ENCODE results near the gene C3orf62. TPM values are rescaled to one million over a fixed set of nuclear protein-coding genes. Genes with fewer than 3 reads are reported as not detected.

C3orf62 gene
- polyA plus RNA-seq, 1 donor (not counting 4 experiments of a cell fraction or from before 2014, with no cell fraction given), result 5.2 TPM

DNA sequence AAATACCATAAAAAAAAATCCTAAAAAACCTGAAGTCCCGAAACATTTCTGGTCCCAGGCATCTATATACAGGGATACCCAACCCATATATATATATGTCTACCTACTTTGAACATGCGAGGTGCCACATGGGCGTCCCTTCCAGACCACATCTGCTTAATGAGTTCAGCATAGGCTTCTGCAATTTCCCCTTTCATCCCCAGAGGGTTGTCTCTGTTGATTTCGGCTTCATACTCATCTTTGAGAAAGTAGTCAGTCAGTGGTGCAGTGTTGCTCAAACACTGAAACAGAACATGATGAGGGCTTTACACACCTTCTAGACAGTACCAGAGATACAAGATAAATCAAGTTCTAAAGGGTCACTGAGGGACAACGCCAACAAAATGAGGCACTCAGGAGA, 28.6 kb upstream of the C3orf62 start:
- DNase-seq (ENCODE audit: low read depth, low spot score) (no peak), FAIRE-seq (no peak)
- Histone ChIP-seq H3K4me2 (ENCODE audit: control insufficient read depth, extremely low read depth, insufficient read depth, low read depth, low read length) (no peak overlapping the region), H3K36me3 (ENCODE audit: control insufficient read depth in 2 of 2, extremely low read depth in 1 of 2, insufficient read depth in 2 of 2, low read length in 2 of 2) (peaks cover 26 to 43% of the 10 kb centered on the region in 2 experiments), H3K4me1 (ENCODE audit: control insufficient read depth, extremely low read depth, insufficient read depth, low read length) (no peaks in the 10 kb centered on the region), H4K20me1 (ENCODE audit: control insufficient read depth, extremely low read depth, insufficient read depth, low read length) (no peaks in the 10 kb centered on the region), H3K9ac (ENCODE audit: control insufficient read depth, extremely low read depth, insufficient read depth, low read length) (no peak overlapping the region), H3K27ac (ENCODE audit: control insufficient read depth, insufficient read depth, low read length) (no peak overlapping the region), H2AFZ (ENCODE audit: control insufficient read depth, low read length) (no peak overlapping the region), H3K9me3 (ENCODE audit: control insufficient read depth, low read depth, low read length) (no peaks in the 10 kb centered on the region), H3K27me3 (ENCODE audit: control insufficient read depth, extremely low read depth, insufficient read depth, low read length) (no peaks in the 10 kb centered on the region), H3K9me1 (ENCODE audit: control insufficient read depth, extremely low read depth, insufficient read depth, low read length) (no peaks in the 10 kb centered on the region), H3K4me3 (ENCODE audit: control insufficient read depth in 2 of 3, extremely low read depth in 1 of 3, insufficient read depth in 2 of 3, low read depth in 1 of 3, low read length in 3 of 3) (no peak overlapping the region), H3K79me2 (ENCODE audit: control insufficient read depth, insufficient read depth, low read length) (no peaks in the 10 kb centered on the region)
- dilution Hi-C loops (cut with MboI; ENCODE audit: extremely low pct_ligation_motif_present, low sequenced_read_pairs), result no loop called here
- TF ChIP-seq EZH2 (IDR thresholded peaks at IDR 0.05; ENCODE audit: low read length), result no peak
- TF ChIP-seq, protein P1, sequence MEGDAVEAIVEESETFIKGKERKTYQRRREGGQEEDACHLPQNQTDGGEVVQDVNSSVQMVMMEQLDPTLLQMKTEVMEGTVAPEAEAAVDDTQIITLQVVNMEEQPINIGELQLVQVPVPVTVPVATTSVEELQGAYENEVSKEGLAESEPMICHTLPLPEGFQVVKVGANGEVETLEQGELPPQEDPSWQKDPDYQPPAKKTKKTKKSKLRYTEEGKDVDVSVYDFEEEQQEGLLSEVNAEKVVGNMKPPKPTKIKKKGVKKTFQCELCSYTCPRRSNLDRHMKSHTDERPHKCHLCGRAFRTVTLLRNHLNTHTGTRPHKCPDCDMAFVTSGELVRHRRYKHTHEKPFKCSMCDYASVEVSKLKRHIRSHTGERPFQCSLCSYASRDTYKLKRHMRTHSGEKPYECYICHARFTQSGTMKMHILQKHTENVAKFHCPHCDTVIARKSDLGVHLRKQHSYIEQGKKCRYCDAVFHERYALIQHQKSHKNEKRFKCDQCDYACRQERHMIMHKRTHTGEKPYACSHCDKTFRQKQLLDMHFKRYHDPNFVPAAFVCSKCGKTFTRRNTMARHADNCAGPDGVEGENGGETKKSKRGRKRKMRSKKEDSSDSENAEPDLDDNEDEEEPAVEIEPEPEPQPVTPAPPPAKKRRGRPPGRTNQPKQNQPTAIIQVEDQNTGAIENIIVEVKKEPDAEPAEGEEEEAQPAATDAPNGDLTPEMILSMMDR (optimal IDR thresholded peaks at IDR 0.05 in 1 of 3, IDR thresholded peaks at IDR 0.05 in 1 of 3, conservative IDR thresholded peaks at IDR 0.05 in 1 of 3; ENCODE audit: extremely low read depth in 1 of 3, insufficient read depth in 2 of 3, low read length in 3 of 3), result no peak

DNA sequence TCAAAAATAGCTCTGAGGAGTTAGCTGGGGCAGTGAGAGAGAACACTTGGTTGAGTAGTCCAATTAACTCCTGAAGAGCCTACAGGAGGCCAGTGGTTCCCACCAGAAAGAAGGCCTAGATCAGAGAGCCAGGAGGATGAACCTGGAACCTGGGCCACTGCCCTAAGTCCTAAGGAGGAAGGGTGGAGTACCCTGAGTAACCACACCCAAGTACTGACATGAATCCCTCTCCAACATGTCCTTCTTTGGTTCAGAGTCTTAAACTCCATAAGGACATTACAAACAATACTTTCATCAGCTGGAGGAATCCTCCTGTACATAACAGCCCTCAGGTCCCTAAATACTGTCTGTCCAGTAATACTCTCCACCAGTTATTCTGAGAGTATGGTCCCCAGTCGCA, 25.6 kb upstream of the C3orf62 start:
- Histone ChIP-seq H2AFZ (ENCODE audit: control insufficient read depth, low read length) (no peak overlapping the region), H3K9me1 (ENCODE audit: control insufficient read depth, extremely low read depth, insufficient read depth, low read length) (no peaks in the 10 kb centered on the region), H3K27ac (ENCODE audit: control insufficient read depth, insufficient read depth, low read length) (no peak overlapping the region), H3K4me1 (ENCODE audit: control insufficient read depth, extremely low read depth, insufficient read depth, low read length) (peaks cover 5% of the 10 kb centered on the region), H3K79me2 (ENCODE audit: control insufficient read depth, insufficient read depth, low read length) (no peaks in the 10 kb centered on the region), H3K27me3 (ENCODE audit: control insufficient read depth, extremely low read depth, insufficient read depth, low read length) (no peaks in the 10 kb centered on the region), H3K36me3 (ENCODE audit: control insufficient read depth in 2 of 2, extremely low read depth in 1 of 2, insufficient read depth in 2 of 2, low read length in 2 of 2) (peaks cover 38 to 49% of the 10 kb centered on the region in 2 experiments), H3K4me2 (ENCODE audit: control insufficient read depth, extremely low read depth, insufficient read depth, low read depth, low read length) (no peak overlapping the region), H3K9ac (ENCODE audit: control insufficient read depth, extremely low read depth, insufficient read depth, low read length) (no peak overlapping the region), H3K4me3 (ENCODE audit: control insufficient read depth in 2 of 3, extremely low read depth in 1 of 3, insufficient read depth in 2 of 3, low read depth in 1 of 3, low read length in 3 of 3) (no peak overlapping the region), H3K9me3 (ENCODE audit: control insufficient read depth, low read depth, low read length) (no peaks in the 10 kb centered on the region), H4K20me1 (ENCODE audit: control insufficient read depth, extremely low read depth, insufficient read depth, low read length) (no peaks in the 10 kb centered on the region)
- dilution Hi-C loops (cut with MboI; ENCODE audit: extremely low pct_ligation_motif_present, low sequenced_read_pairs), result no loop called here
- TF ChIP-seq, protein P1 (optimal IDR thresholded peaks at IDR 0.05 in 1 of 3, IDR thresholded peaks at IDR 0.05 in 1 of 3, conservative IDR thresholded peaks at IDR 0.05 in 1 of 3; ENCODE audit: extremely low read depth in 1 of 3, insufficient read depth in 2 of 3, low read length in 3 of 3), result no peak
- no peak for TF ChIP-seq EZH2 (IDR thresholded peaks at IDR 0.05; ENCODE audit: low read length)
- FAIRE-seq (no peak), DNase-seq (ENCODE audit: low read depth, low spot score) (no peak)
